Measurements from ENCODE around the gene MRPL21. TPM values are rescaled to one million over a fixed set of nuclear protein-coding genes. Genes with fewer than 3 reads are reported as not detected.
"Not testable (repeated sequence)": the region's sequence is repeated elsewhere in the genome, so short reads cannot be mapped to it uniquely, and the experiment has no call there.

The MRPL21 gene
- total and polyA plus RNA-seq, 9 of the 15 experiments (the other 6 are each of a cell fraction or from before 2014, with no cell fraction given) = 196 to 618 (median 232) TPM

DNA sequence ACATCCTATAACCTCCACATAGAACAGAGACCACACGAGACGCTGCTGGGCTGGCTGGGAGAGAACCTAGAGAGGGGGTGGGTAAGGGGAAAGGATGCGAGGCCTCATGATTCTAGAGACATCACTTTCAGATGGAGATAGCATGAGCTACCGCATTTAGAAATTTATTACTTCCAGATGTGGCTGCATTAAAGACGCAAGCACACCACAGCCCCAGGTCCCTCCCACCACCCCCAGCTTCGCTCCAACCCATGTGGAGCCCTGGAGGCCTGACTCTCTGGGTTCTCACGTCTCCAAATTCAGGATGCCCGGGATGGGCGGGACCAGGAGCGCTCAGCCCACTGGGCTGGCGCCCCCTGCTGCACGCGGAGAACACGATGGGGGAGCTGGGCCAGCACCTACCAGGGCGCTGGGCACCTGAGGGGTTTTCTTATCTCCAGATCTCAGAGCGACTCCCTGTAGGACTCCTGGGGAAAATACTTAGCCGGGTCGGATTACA lies 13.6 kb downstream of the MRPL21 start (continued):
- TF ChIP-seq, protein P1, sequence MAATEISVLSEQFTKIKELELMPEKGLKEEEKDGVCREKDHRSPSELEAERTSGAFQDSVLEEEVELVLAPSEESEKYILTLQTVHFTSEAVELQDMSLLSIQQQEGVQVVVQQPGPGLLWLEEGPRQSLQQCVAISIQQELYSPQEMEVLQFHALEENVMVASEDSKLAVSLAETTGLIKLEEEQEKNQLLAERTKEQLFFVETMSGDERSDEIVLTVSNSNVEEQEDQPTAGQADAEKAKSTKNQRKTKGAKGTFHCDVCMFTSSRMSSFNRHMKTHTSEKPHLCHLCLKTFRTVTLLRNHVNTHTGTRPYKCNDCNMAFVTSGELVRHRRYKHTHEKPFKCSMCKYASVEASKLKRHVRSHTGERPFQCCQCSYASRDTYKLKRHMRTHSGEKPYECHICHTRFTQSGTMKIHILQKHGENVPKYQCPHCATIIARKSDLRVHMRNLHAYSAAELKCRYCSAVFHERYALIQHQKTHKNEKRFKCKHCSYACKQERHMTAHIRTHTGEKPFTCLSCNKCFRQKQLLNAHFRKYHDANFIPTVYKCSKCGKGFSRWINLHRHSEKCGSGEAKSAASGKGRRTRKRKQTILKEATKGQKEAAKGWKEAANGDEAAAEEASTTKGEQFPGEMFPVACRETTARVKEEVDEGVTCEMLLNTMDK (IDR thresholded peaks at IDR 0.05; ENCODE audit: borderline replicate concordance, insufficient read depth, low read depth, low read length, poor library complexity, severe bottlenecking) = peak; percentile 71
- TF ChIP-seq, protein P2, sequence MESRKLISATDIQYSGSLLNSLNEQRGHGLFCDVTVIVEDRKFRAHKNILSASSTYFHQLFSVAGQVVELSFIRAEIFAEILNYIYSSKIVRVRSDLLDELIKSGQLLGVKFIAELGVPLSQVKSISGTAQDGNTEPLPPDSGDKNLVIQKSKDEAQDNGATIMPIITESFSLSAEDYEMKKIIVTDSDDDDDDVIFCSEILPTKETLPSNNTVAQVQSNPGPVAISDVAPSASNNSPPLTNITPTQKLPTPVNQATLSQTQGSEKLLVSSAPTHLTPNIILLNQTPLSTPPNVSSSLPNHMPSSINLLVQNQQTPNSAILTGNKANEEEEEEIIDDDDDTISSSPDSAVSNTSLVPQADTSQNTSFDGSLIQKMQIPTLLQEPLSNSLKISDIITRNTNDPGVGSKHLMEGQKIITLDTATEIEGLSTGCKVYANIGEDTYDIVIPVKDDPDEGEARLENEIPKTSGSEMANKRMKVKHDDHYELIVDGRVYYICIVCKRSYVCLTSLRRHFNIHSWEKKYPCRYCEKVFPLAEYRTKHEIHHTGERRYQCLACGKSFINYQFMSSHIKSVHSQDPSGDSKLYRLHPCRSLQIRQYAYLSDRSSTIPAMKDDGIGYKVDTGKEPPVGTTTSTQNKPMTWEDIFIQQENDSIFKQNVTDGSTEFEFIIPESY (CRISPR knock-in tag; IDR thresholded peaks at IDR 0.05) = peak; percentile 99
- TF ChIP-seq ZNF23 (CRISPR knock-in tag; IDR thresholded peaks at IDR 0.05) = no peak
- TF ChIP-seq, protein P3, sequence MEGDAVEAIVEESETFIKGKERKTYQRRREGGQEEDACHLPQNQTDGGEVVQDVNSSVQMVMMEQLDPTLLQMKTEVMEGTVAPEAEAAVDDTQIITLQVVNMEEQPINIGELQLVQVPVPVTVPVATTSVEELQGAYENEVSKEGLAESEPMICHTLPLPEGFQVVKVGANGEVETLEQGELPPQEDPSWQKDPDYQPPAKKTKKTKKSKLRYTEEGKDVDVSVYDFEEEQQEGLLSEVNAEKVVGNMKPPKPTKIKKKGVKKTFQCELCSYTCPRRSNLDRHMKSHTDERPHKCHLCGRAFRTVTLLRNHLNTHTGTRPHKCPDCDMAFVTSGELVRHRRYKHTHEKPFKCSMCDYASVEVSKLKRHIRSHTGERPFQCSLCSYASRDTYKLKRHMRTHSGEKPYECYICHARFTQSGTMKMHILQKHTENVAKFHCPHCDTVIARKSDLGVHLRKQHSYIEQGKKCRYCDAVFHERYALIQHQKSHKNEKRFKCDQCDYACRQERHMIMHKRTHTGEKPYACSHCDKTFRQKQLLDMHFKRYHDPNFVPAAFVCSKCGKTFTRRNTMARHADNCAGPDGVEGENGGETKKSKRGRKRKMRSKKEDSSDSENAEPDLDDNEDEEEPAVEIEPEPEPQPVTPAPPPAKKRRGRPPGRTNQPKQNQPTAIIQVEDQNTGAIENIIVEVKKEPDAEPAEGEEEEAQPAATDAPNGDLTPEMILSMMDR (IDR thresholded peaks at IDR 0.05 in 2 of 3, conservative IDR thresholded peaks at IDR 0.05 in 1 of 3; ENCODE audit: insufficient read depth in 2 of 3, low read depth in 1 of 3, low read length in 3 of 3) = peak; percentile 29 to 52 (median 43); a peak in 3 of 6 replicates
- no peak for TF ChIP-seq BDP1 (IDR thresholded peaks at IDR 0.05; ENCODE audit: insufficient read depth, insufficient read length)
- 0 out of 2 replicates have a peak, but pooled peaks have one; percentile 38 for TF ChIP-seq MYNN (IDR thresholded peaks at IDR 0.05)
- no peak for TF ChIP-seq MYNN (CRISPR knock-in tag; IDR thresholded peaks at IDR 0.05)
- no peak for TF ChIP-seq FOXJ2 (tag; IDR thresholded peaks at IDR 0.05)
- peak in 1 of 2 experiments; percentile 25; a peak in 2 of 4 replicates for TF ChIP-seq RAD21 (CRISPR knock-in tag; conservative IDR thresholded peaks at IDR 0.05 in 1 of 2, IDR thresholded peaks at IDR 0.05 in 1 of 2)
- no peak for TF ChIP-seq STAT5B (CRISPR knock-in tag; IDR thresholded peaks at IDR 0.05)

DNA sequence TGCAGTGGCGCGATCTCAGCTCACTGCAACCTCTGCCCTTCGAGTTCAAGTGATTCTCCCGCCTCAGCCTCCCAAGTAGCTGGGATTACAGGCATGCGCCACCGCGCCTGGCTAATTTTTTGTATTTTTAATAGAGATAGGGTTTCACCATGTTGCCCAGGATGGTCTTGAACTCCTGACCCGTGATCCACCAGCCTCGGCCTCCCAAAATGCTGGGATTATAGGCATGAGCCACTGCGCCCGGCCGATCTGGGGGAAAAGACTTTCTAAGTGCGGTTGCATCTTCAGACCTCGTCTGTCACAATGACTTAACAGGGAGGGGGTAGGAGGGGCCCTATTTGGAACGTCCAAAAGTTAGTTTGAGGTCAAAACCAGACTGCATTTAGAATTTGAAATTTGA lies 18.8 kb downstream of the MRPL21 start:
- H3K4me3 ChIP-seq; H3K9ac ChIP-seq (ENCODE audit: insufficient read depth in 1 of 2, low read depth in 2 of 2, low read length in 2 of 2); H3K9me3 ChIP-seq (replicated peaks; ENCODE audit: control insufficient read depth, insufficient read depth, low read depth, low read length); H3K36me3 ChIP-seq (ENCODE audit: control insufficient read depth, insufficient read depth, low read length); BruUV-seq (replicated peaks); ATAC-seq; H3K4me2 ChIP-seq (ENCODE audit: insufficient read depth, low read length); FAIRE-seq; H3K9me1 ChIP-seq (ENCODE audit: control insufficient read depth, insufficient read depth, low read length); in situ Hi-C loops (cut with MboI); DNase-seq (ENCODE audit: extremely low read depth in 1 of 4, low spot score in 3 of 4); H3K4me1 ChIP-seq (replicated peaks in 1 of 2; ENCODE audit: control insufficient read depth in 2 of 2, insufficient read depth in 2 of 2, low read length in 2 of 2); H4K20me1 ChIP-seq (replicated peaks; ENCODE audit: control insufficient read depth, insufficient read depth, low read length); intact Hi-C loops (cut with micrococcal nuclease); H3K27ac ChIP-seq (ENCODE audit: extremely low read depth, low read depth, low read length); H3K79me2 ChIP-seq (ENCODE audit: control insufficient read depth, insufficient read depth, low read length); POLR2A ChIA-PET; H2AFZ ChIP-seq (ENCODE audit: low read depth, low read length); H3K27me3 ChIP-seq (ENCODE audit: control insufficient read depth in 2 of 2, insufficient read depth in 2 of 2, low read length in 2 of 2): not testable (repeated sequence)
- 86% methylated on average over 11 of the region's 15 CpGs for WGBS (ENCODE audit: insufficient coverage, low coverage, missing lambda C conversion rate)
- CTCF ChIA-PET (ENCODE audit: low intra/inter-chr PET ratio) = interaction anchor here (0.7 kb wide), 1 partner anchor 799 kb away, joined by 7 read pairs; no protein-coding TSS in a partner anchor

Data from K562 (cell line).